Measurements from ENCODE around the gene PLAAT1.

PLAAT1 gene

GRCh38 chr3:193317682-193318300, 76.8 kb downstream of the PLAAT1 start:
- no peak for TF ChIP-seq CTCF (IDR thresholded peaks at IDR 0.05; ENCODE audit: extremely low read depth, missing control alignments)
- no peak for DNase-seq (ENCODE audit: low spot score)
